Heart left ventricle (tissue), 13 donors: ENCODE measurements around the gene C19orf44.
"Not testable (repeated sequence)": the region's sequence is repeated elsewhere in the genome, so short reads cannot be mapped to it uniquely, and the experiment has no call there.

Experiments used
- CTCF ChIP-seq, 12 donors: fragments of 200-600 bp; sonication (generic) in 4 of 12; IDR thresholded peaks; one replicate each; pipeline versions ENCODE4 v1.5.0 to v1.8.0; 2018 to 2022; ENCODE audit warnings: antibody characterized with exemption in 12 of 12, mild to moderate bottlenecking in 5 of 12
- POLR2A ChIP-seq, 2 donors: fragments of 450-650 bp; IDR thresholded peaks; one replicate each; pipeline ENCODE4 v1.6.1; 2017; ENCODE audit warnings: antibody characterized with exemption in 2 of 2, mild to moderate bottlenecking in 2 of 2, moderate library complexity in 2 of 2
- donor health status: ischemic (EF 13 %, LVEDD 7.1; RV severe dilation, severe dysfunction).
- donor health status: DM: no; HTN: yes; CAD: no.
- donor health status: DM: no; HTN: no; CAD: no.
- donor health status: ischemic (EF 25% LVEDD 6.9; RV normal size, moderate dysfunction).
- donor health status: ischemic (EF 25% LVEDD 5.7; RV mildly dilated, moderate dysfunction).
- donor health status: ischemic (EF 35%, LVEDD 5.7; RV mildly dilated, moderate dysfunction).
- donor health status: nonischemic (EF 11% LVEDD 7.7; RV severe dilation, severe dysfunction).
- donor health status: DM: yes; HTN: yes; CAD: no.
- donor health status: PGD.
- donor health status: ischemic (EF 29% LVEDD 5.4; RV normal size, mild dysfunction).
- donor health status: nonischemic (EF 23%, LVEDD 6.1; RV moderate dilation, normal function).

GRCh38 chr19:16472559-16472899 is 23.7 kb upstream of the C19orf44 start:
- not testable (repeated sequence) for TF ChIP-seq CTCF, POLR2A (IDR thresholded peaks at IDR 0.05)
